Fibroblast of lung (primary cell): Measurements from ENCODE around the gene FMN1. TPM values are rescaled to one million over a fixed set of nuclear protein-coding genes. Genes with fewer than 3 reads are reported as not detected.

Experiments
- DNase-seq, 2 donors: peaks; one replicate each; pipeline versions ENCODE4 v3.0.0 to v3.0.0-alpha.2; 2010; ENCODE audit warnings: low read depth in 2 of 2
- H2AFZ ChIP-seq: 2 replicates; pipeline ENCODE4 v1.5.1; 2012; ENCODE audit warnings: low read length, control low read depth, inconsistent platforms
- H3K27ac ChIP-seq: 2 replicates; pipeline ENCODE4 v1.5.1; 2011; ENCODE audit warnings: low read length, control low read depth; ENCODE audit not compliant: insufficient read depth
- H3K27me3 ChIP-seq: 2 replicates; pipeline ENCODE4 v1.5.1; 2011; ENCODE audit warnings: mild to moderate bottlenecking, low read length; ENCODE audit not compliant: control insufficient read depth, insufficient read depth
- H3K36me3 ChIP-seq: 2 replicates; pipeline ENCODE4 v1.5.1; 2011; ENCODE audit warnings: low read length; ENCODE audit not compliant: control insufficient read depth, insufficient read depth
- H3K4me1 ChIP-seq: 2 replicates; pipeline ENCODE4 v1.5.1; 2011; ENCODE audit warnings: low read length; ENCODE audit not compliant: control insufficient read depth, insufficient read depth; ENCODE audit errors: extremely low read depth
- H3K4me2 ChIP-seq: 2 replicates; pipeline ENCODE4 v1.5.1; 2011; ENCODE audit warnings: low read length, control low read depth; ENCODE audit not compliant: insufficient read depth; ENCODE audit errors: extremely low read depth
- H3K4me3 ChIP-seq, 4 experiments: fragments of 200-600 bp in 1 of 4; sonication (generic) in 1 of 4; replicated peaks in 1 of 4; 2 replicates each; pipeline ENCODE4 v1.5.1; 2011 to 2016; ENCODE audit warnings: low read length in 4 of 4, low read depth in 3 of 4, mild to moderate bottlenecking in 3 of 4, control low read depth in 2 of 4, inconsistent platforms in 1 of 4, mixed read lengths in 1 of 4; ENCODE audit not compliant: insufficient read depth in 1 of 4; ENCODE audit errors: control extremely low read depth in 1 of 4
- H3K79me2 ChIP-seq: 2 replicates; pipeline ENCODE4 v1.5.1; 2012; ENCODE audit warnings: mild to moderate bottlenecking, low read length, inconsistent platforms; ENCODE audit not compliant: control insufficient read depth, insufficient read depth
- H3K9ac ChIP-seq: 2 replicates; pipeline ENCODE4 v1.5.1; 2011; ENCODE audit warnings: mild to moderate bottlenecking, low read length, control low read depth; ENCODE audit not compliant: insufficient read depth
- H3K9me3 ChIP-seq: 2 replicates; pipeline ENCODE4 v1.5.1; 2012; ENCODE audit warnings: low read depth, low read length; ENCODE audit not compliant: control insufficient read depth, insufficient read depth
- H4K20me1 ChIP-seq: 2 replicates; pipeline ENCODE4 v1.5.1; 2011; ENCODE audit warnings: low read length; ENCODE audit not compliant: control insufficient read depth, insufficient read depth; ENCODE audit errors: extremely low read depth
- CTCF ChIP-seq, 2 donors: IDR thresholded peaks in 1 of 2; conservative IDR thresholded peaks in 1 of 2; 1 replicate in 1 of 2; 2 replicates in 1 of 2; pipeline ENCODE4 v1.5.1; 2011 to 2012; ENCODE audit warnings: low read length in 2 of 2, control low read depth in 1 of 2, inconsistent platforms in 1 of 2, low read depth in 1 of 2, mild to moderate bottlenecking in 1 of 2
- EZH2 ChIP-seq: IDR thresholded peaks from 2 replicates; pipeline ENCODE4 v1.5.1; 2012; ENCODE audit warnings: low read length, control low read depth, mild to moderate bottlenecking; ENCODE audit errors: missing control alignments
- polyA plus RNA-seq, 2 donors: library from polyadenylated mRNA; depleted of rRNA in 1 of 2; stranded (reverse) in 1 of 2; unstranded in 1 of 2; fragments of >200 nt; gene quantifications; 2 replicates each; pipeline ENCODE4 v1.2.1, GENCODE V29; 2011 to 2012; ENCODE audit warnings: missing spikeins in 1 of 2
- total RNA-seq: library from RNA; depleted of rRNA; stranded (reverse); fragments of >200 nt; gene quantifications from 2 replicates; pipeline ENCODE4 v1.2.1, GENCODE V29; 2014

FMN1 gene
- total and polyA plus RNA-seq, 2 donors (not counting 1 experiment from before 2014, with no cell fraction given): 7.5 to 43.8 TPM

- Histone ChIP-seq H4K20me1 (no peaks in the 10 kb centered on the region), H3K4me3 (no peak overlapping the region)
- TF ChIP-seq CTCF (conservative IDR thresholded peaks at IDR 0.05 in 1 of 2, IDR thresholded peaks at IDR 0.05 in 1 of 2; ENCODE audit: low read depth in 1 of 2, low read length in 2 of 2) (no peak), EZH2 (no peak)
These were observed 6.4 kb upstream of the FMN1 start for GRCh38 chr15:33200903-33201302.

GRCh38 chr15:33200444-33200843 is 5.9 kb upstream of the FMN1 start:
- no peaks in the 10 kb centered on the region for H3K4me1 ChIP-seq
- no peak overlapping the region for H3K4me3 ChIP-seq
- H3K79me2 ChIP-seq: no peaks in the 10 kb centered on the region

More at GRCh38 chr15:33200903-33201302, 6.4 kb upstream of the FMN1 start:
- peak in 1 of 2 donors; percentile 76 for DNase-seq
- H3K9ac ChIP-seq: no peak overlapping the region
- no peak overlapping the region for H2AFZ ChIP-seq
- no peak overlapping the region for H3K27ac ChIP-seq
- H3K4me1 ChIP-seq: no peaks in the 10 kb centered on the region
- no peak overlapping the region for H3K4me2 ChIP-seq
- H3K79me2 ChIP-seq: no peaks in the 10 kb centered on the region
- peaks cover 14% of the 10 kb centered on the region for H3K27me3 ChIP-seq
- no peaks in the 10 kb centered on the region for H3K9me3 ChIP-seq
- H3K36me3 ChIP-seq: no peaks in the 10 kb centered on the region

GRCh38 chr15:33198541-33198940 is 4.0 kb upstream of the FMN1 start:
- TF ChIP-seq CTCF (conservative IDR thresholded peaks at IDR 0.05 in 1 of 2, IDR thresholded peaks at IDR 0.05 in 1 of 2; ENCODE audit: low read depth in 1 of 2, low read length in 2 of 2): no peak
- TF ChIP-seq EZH2: no peak
- no peaks in the 10 kb centered on the region for H3K4me1 ChIP-seq
- no peak overlapping the region for H2AFZ ChIP-seq
- H3K4me3 ChIP-seq: no peak overlapping the region
- H3K79me2 ChIP-seq: no peaks in the 10 kb centered on the region
- no peak for DNase-seq
- H3K4me2 ChIP-seq: no peak overlapping the region
- H3K9me3 ChIP-seq: no peaks in the 10 kb centered on the region
- no peaks in the 10 kb centered on the region for H4K20me1 ChIP-seq
- no peaks in the 10 kb centered on the region for H3K36me3 ChIP-seq
- H3K9ac ChIP-seq: no peak overlapping the region
- peaks cover 11% of the 10 kb centered on the region for H3K27me3 ChIP-seq
- H3K27ac ChIP-seq: no peak overlapping the region

More at GRCh38 chr15:33200444-33200843, 5.9 kb upstream of the FMN1 start:
- no peak overlapping the region for H3K4me2 ChIP-seq
- no peak overlapping the region for H3K9ac ChIP-seq
- no peaks in the 10 kb centered on the region for H3K9me3 ChIP-seq
- H3K27me3 ChIP-seq: peaks cover 14% of the 10 kb centered on the region
- H3K27ac ChIP-seq: no peak overlapping the region
- DNase-seq: peak in 1 of 2 donors; percentile 77
- H2AFZ ChIP-seq: no peak overlapping the region
- H3K36me3 ChIP-seq: no peaks in the 10 kb centered on the region
- no peaks in the 10 kb centered on the region for H4K20me1 ChIP-seq
- TF ChIP-seq EZH2: no peak
- TF ChIP-seq CTCF (conservative IDR thresholded peaks at IDR 0.05 in 1 of 2, IDR thresholded peaks at IDR 0.05 in 1 of 2; ENCODE audit: low read depth in 1 of 2, low read length in 2 of 2): no peak
